Adrenal gland (tissue), 12 donors: Measurements from ENCODE around the gene PFKFB2. TPM values are rescaled to one million over a fixed set of nuclear protein-coding genes. Genes with fewer than 3 reads are reported as not detected.

Experiments
- DNase-seq, 7 donors: peaks; one replicate each; pipeline ENCODE4 v3.0.0-alpha.2; 2019 to 2020
- H3K27ac ChIP-seq, 5 donors: fragments of 200-600 bp; sonication (generic) in 4 of 5; 1 replicate in 3 of 5; 2 replicates in 2 of 5; pipeline versions ENCODE4 v1.5.1 to v1.8.0; 2016 to 2020; ENCODE audit warnings: mild to moderate bottlenecking in 1 of 5
- H3K27me3 ChIP-seq: fragments of 200-600 bp; 2 replicates; pipeline ENCODE4 v1.8.0; 2021
- H3K36me3 ChIP-seq, 2 donors: fragments of 200-600 bp; replicated peaks in 1 of 2; 1 replicate in 1 of 2; 2 replicates in 1 of 2; pipeline versions ENCODE4 v1.5.1 to v1.8.0; 2018 to 2022
- H3K4me1 ChIP-seq, 2 donors: fragments of 200-600 bp; replicated peaks in 1 of 2; 1 replicate in 1 of 2; 2 replicates in 1 of 2; pipeline versions ENCODE4 v1.5.1 to v1.8.0; 2018 to 2021
- H3K4me3 ChIP-seq, 4 donors: fragments of 200-600 bp; sonication (generic) in 3 of 4; one replicate each; pipeline ENCODE4 v1.5.1; 2016 to 2018
- H3K9me3 ChIP-seq, 3 donors: fragments of 200-600 bp; sonication (generic) in 1 of 3; replicated peaks in 1 of 3; 1 replicate in 2 of 3; 2 replicates in 1 of 3; pipeline versions ENCODE4 v1.5.1 to v1.8.0; 2016 to 2021
- CTCF ChIP-seq, 6 experiments: fragments of 450-650 bp in 4 of 6; fragments of 200-600 bp in 2 of 6; sonication (generic) in 1 of 6; IDR thresholded peaks; 1 replicate in 5 of 6; 2 replicates in 1 of 6; pipeline versions ENCODE4 v1.5.1 to v1.8.0; 2016 to 2021; ENCODE audit warnings: antibody characterized with exemption in 6 of 6, mild to moderate bottlenecking in 2 of 6, moderate library complexity in 1 of 6
- POLR2A ChIP-seq, 2 donors: fragments of 450-650 bp; IDR thresholded peaks; one replicate each; pipeline ENCODE4 v1.6.1; 2017; ENCODE audit warnings: antibody characterized with exemption in 2 of 2, mild to moderate bottlenecking in 2 of 2, moderate library complexity in 1 of 2
- WGBS, 4 donors: extraction: QIAGEN DNeasy Blood & Tissue Kit in 2 of 4; methylation state at CpG; one replicate each; pipeline versions ENCODE4 v1.1.5 to v1.1.7; 2013 to 2017; 5-methylcytosine and 5-hydroxymethylcytosine counted together
- intact Hi-C, 2 donors: fragments of 100-400 bp; cut with DNase I; formaldehyde crosslinking; loops; one replicate each; pipeline versions ENCODE4 v1.14.1 to v1.15.0; 2022 to 2023
- polyA plus RNA-seq, 3 donors: library from polyadenylated mRNA; stranded (reverse); fragments of 200-250 nt in 2 of 3; fragments of 350-450 nt in 1 of 3; fragmentation: Illumina TruSeq in 1 of 3; extraction: RNeasy Lipid Tissue Mini Kit (QIAGEN cat#74804) in 1 of 3; gene quantifications; one replicate each; pipeline ENCODE4 v1.2.3, GENCODE V29; 2013 to 2014
- total RNA-seq, 9 donors: library from RNA; depleted of rRNA in 4 of 9; stranded (reverse); fragments of >200 nt in 4 of 9; fragments of 120-200 nt in 1 of 9; fragmentation: NEBNext Ultra II Directional in 1 of 9; extraction: Animal tissue kit (Norgen Biotek cat#: 25700) in 1 of 9; gene quantifications; one replicate each; pipeline versions ENCODE4 v1.1.0 to v1.2.4, GENCODE V29; 2013 to 2023
- donor health status: healthy with polysubstance abuse.
- donor health status: Bipolar disorder and iron deficiency.
- donor health status: DM: yes; HTN: yes; CAD: no.
- donor health status: DM: no; HTN: no; CAD: no.
- donor health status: DM: no; HTN: no; CAD: no.
- donor health status: DM: yes; HTN: yes; CAD: no.

The PFKFB2 gene
- total and polyA plus RNA-seq, 12 donors, result 3.9 to 25.8 (median 13.5) TPM

GRCh38 chr1:207077470-207078377, 24.6 kb downstream of the PFKFB2 start:
- no peak overlapping the region for H3K27ac ChIP-seq
- TF ChIP-seq CTCF (IDR thresholded peaks at IDR 0.05) (peak; percentile 85 to 91 (median 88)), POLR2A (IDR thresholded peaks at IDR 0.05) (no peak)
- H3K36me3 ChIP-seq, result peaks cover 0 to 8% of the 10 kb centered on the region in 2 donors
- intact Hi-C loops, result loop anchor here in 1 of 2 donors (2.0 kb wide), 1 partner anchor 29 kb away; no protein-coding TSS in a partner anchor
- H3K9me3 ChIP-seq, result no peaks in the 10 kb centered on the region
- no peaks in the 10 kb centered on the region for H3K27me3 ChIP-seq
- H3K4me1 ChIP-seq, result no peaks in the 10 kb centered on the region
- 36 to 40% (median 38%) methylated on average over 6 of the region's 6 CpGs for WGBS, 4 donors
- peak; percentile 62 to 85 (median 76) for DNase-seq
- H3K4me3 ChIP-seq, result no peak overlapping the region

- H3K4me1 ChIP-seq, result no peaks in the 10 kb centered on the region
- no peak for DNase-seq
- intact Hi-C loops, result loop anchor here in 1 of 2 donors (2.0 kb wide), 1 partner anchor 30 kb away; no protein-coding TSS in a partner anchor
- H3K27ac ChIP-seq, result no peak overlapping the region
- peaks cover 0 to 8% of the 10 kb centered on the region in 2 donors for H3K36me3 ChIP-seq
- no peaks in the 10 kb centered on the region for H3K9me3 ChIP-seq
- 82 to 88% (median 82%) methylated on average over 11 of the region's 11 CpGs for WGBS, 4 donors
- H3K4me3 ChIP-seq, result no peak overlapping the region
- no peak for TF ChIP-seq CTCF (IDR thresholded peaks at IDR 0.05)
- no peak for TF ChIP-seq POLR2A (IDR thresholded peaks at IDR 0.05)
- no peaks in the 10 kb centered on the region for H3K27me3 ChIP-seq
Observed at GRCh38 chr1:207078578-207079132, 25.6 kb downstream of the PFKFB2 start.

GRCh38 chr1:207079706-207080241, 26.7 kb downstream of the PFKFB2 start:
- intact Hi-C loops, result loop anchor here in 1 of 2 donors (2.0 to 5.0 kb wide), 2 partner anchors 31 to 328 kb away; no protein-coding TSS in a partner anchor

More at GRCh38 chr1:207079706-207080241, 26.7 kb downstream of the PFKFB2 start:
- no peak for TF ChIP-seq CTCF (IDR thresholded peaks at IDR 0.05)
- TF ChIP-seq POLR2A (IDR thresholded peaks at IDR 0.05), result no peak
- Histone ChIP-seq H3K4me3 (no peak overlapping the region), H3K27ac (no peak overlapping the region), H3K9me3 (no peaks in the 10 kb centered on the region), H3K27me3 (no peaks in the 10 kb centered on the region), H3K36me3 (peaks cover 0 to 8% of the 10 kb centered on the region in 2 donors), H3K4me1 (peaks cover 0 to under 1% of the 10 kb centered on the region in 2 donors)
- peak in 1 of 7 donors; percentile 2 for DNase-seq
- 76 to 92% (median 83%) methylated on average over 4 to 6 of the region's 6 CpGs for WGBS, 4 donors
